HTERT RPE-1 (cell line): Measurements from ENCODE around the gene OR9I1.

ENCODE experiments used
- in situ Hi-C: fragments of 300-500 bp; cut with MboI; formaldehyde crosslinking; loops from 4 replicates; pipeline ENCODE4 v1.14.3; 2020; ENCODE audit warnings: low sequenced_read_pairs

The OR9I1 gene

GRCh38 chr11:58125469-58125868 lies at the start of gene OR9I1:
TSS of gene OR9I1 (minus strand) at chr11:58125530. CDS start at chr11:58119444, 6,086 bp downstream.
- in situ Hi-C loops = no loop called here

GRCh38 chr11:58165504-58166106 lies 40.3 kb upstream of the OR9I1 start:
- in situ Hi-C loops = no loop called here

- in situ Hi-C loops = no loop called here
Observed at GRCh38 chr11:58164990-58165389, 39.7 kb upstream of the OR9I1 start.

GRCh38 chr11:58164389-58164788 lies 39.1 kb upstream of the OR9I1 start:
- in situ Hi-C loops = no loop called here

GRCh38 chr11:58152781-58153180 lies 27.5 kb upstream of the OR9I1 start:
- in situ Hi-C loops = no loop called here

- in situ Hi-C loops = no loop called here
Observed at GRCh38 chr11:58142761-58143160, 17.4 kb upstream of the OR9I1 start.

- in situ Hi-C loops = no loop called here
Observed at GRCh38 chr11:58135171-58135570, 9.8 kb upstream of the OR9I1 start.

GRCh38 chr11:58134151-58134550 lies 8.8 kb upstream of the OR9I1 start:
- in situ Hi-C loops = no loop called here

GRCh38 chr11:58133309-58134076 lies 8.2 kb upstream of the OR9I1 start:
- in situ Hi-C loops = no loop called here

- in situ Hi-C loops = no loop called here
Observed at GRCh38 chr11:58127350-58127749, 2.0 kb upstream of the OR9I1 start.

GRCh38 chr11:58121096-58121495 lies 4.2 kb downstream of the OR9I1 start:
- in situ Hi-C loops = no loop called here

GRCh38 chr11:58097437-58097836 lies 27.9 kb downstream of the OR9I1 start:
- in situ Hi-C loops = no loop called here

- in situ Hi-C loops = no loop called here
Observed at GRCh38 chr11:58086528-58086927, 38.8 kb downstream of the OR9I1 start.

GRCh38 chr11:58075781-58076180 lies 49.5 kb downstream of the OR9I1 start:
- in situ Hi-C loops = no loop called here

GRCh38 chr11:58070585-58070984 lies 54.7 kb downstream of the OR9I1 start:
- in situ Hi-C loops = no loop called here

- in situ Hi-C loops = no loop called here
Observed at GRCh38 chr11:58068655-58069054, 56.7 kb downstream of the OR9I1 start.

- in situ Hi-C loops = no loop called here
Observed at GRCh38 chr11:58067685-58068084, 57.6 kb downstream of the OR9I1 start.
